Endometrial microvascular endothelial cells (primary cell): ENCODE data around the gene PCGF2. TPM values are rescaled to one million over a fixed set of nuclear protein-coding genes. Genes with fewer than 3 reads are reported as not detected.

ENCODE experiments used
- in situ Hi-C: cut with HindIII; loops from 2 replicates; pipeline ENCODE4 v1.10.0; 2017; ENCODE audit warnings: low sequenced_read_pairs, low pct_unique_long_range_greater_than_20kb; ENCODE audit errors: inconsistent ontology term
- total RNA-seq: library from RNA; depleted of rRNA; stranded (reverse); fragments of >200 nt; gene quantifications from one replicate; pipeline ENCODE4 v1.2.3, GENCODE V29; 2015; ENCODE audit errors: inconsistent ontology term

Gene PCGF2
- total RNA-seq, 1 donor from 2014 or later, result 7.2 TPM

DNA sequence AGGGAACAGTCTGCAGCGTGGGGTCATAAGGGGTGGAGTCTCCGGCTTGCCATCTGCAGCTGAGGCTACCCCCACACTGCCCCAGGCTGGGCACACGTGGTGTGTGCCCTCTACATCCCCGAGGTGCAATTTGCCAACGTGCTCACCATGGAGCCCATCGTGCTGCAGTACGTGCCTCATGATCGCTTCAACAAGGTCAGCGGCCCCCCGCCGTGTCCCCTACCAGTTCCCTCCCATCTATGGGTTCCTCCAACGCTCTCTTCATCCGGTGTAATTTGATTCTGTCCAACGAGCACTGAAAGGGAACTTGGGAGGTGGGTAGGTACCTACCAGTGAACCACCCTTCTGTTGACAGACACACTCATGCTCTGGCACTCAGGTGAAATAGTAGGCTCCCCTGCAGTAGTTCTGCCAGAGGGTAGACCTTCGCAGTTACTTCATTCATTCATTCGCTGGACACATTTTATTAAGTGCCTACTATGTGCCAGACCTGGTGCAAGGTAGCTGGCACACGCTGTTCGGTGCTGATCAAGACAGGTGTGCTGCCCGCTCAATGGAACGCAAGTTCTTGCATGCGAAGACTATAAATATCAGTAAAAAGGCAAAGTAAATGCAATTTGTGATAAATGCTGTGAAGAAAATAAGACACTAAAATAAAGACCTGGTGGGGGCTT lies 40.3 kb downstream of the PCGF2 start:
- in situ Hi-C loops, result no loop called here

DNA sequence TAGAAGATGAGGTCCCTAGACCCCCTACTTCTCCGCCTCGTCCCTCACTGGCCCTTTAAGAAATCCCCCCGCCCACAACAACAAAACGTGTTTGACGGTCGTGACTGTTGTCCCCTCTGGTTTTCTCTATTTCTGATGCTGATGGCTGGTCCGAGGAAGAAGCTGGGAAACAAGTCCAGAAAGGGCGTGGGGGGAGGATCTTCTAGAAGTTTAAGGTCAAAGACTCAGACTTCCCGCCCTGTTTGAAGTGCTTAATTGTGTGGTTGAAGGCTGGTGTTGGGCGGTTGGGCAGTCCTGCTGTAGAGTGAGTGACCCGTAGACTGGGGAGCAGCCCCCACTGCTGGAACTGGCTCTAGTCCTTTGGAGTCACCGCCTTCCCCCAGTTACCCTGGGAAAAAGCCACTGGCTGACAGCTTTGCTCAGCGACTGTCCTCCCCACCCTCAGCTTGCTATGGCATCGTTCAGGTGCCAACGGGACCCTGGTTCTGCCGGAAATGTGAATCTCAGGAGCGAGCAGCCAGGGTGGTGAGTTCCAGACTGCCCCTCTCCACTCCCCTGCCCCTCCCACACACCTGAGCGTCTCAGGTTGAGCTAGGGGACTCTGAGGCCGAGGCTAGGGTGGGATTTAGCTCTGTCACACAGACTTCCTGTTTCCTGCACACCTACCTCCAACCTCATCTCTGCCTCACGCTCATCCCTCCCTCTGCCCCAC lies 41.5 kb downstream of the PCGF2 start:
- in situ Hi-C loops, result no loop called here

DNA sequence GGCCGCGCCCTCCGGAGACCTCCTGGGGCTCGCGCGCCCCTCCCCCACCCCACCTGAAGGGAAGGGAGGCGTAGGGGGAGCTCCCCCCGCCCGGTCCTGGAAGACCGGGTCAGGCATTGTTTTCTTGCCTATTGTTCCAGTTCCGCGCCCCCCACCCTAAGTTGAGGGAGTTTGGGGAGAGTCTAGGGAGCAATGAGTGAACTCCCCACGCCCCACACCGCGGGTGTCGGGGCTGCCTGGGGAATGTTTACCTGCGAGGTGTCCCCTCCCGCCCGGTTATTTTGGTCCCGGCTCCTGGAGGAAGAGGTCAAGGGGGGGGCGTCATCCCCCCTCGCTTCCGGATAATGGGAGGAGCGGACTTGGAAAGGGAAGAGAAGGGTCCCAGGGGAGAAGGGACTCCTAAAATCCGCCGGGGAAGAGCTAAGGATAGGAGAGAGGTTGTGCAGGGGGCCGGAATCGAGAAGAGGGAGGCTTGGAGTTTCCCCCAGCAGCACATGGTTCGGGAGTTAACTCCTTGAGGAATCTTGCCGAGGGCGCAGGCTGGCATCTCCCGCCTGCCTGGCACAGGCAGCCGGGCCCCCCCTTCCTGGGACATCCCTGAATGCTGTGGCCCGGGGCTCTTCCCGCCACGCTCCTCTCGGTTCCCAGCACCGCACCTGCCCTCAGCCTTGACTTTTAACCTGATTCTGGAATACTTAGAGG lies 42.2 kb downstream of the PCGF2 start:
- in situ Hi-C loops, result no loop called here

DNA sequence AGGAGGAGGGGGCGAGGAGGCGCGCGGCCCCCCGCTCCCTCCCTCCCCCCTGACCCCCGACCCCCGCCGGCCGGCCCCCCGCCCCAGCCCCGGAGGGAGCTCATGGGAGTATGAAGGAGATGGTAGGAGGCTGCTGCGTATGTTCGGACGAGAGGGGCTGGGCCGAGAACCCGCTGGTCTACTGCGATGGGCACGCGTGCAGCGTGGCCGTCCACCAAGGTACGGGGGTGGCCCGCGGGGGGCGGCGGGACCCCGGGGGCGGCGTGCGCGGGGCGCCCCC lies 42.7 kb downstream of the PCGF2 start:
- in situ Hi-C loops, result no loop called here

DNA sequence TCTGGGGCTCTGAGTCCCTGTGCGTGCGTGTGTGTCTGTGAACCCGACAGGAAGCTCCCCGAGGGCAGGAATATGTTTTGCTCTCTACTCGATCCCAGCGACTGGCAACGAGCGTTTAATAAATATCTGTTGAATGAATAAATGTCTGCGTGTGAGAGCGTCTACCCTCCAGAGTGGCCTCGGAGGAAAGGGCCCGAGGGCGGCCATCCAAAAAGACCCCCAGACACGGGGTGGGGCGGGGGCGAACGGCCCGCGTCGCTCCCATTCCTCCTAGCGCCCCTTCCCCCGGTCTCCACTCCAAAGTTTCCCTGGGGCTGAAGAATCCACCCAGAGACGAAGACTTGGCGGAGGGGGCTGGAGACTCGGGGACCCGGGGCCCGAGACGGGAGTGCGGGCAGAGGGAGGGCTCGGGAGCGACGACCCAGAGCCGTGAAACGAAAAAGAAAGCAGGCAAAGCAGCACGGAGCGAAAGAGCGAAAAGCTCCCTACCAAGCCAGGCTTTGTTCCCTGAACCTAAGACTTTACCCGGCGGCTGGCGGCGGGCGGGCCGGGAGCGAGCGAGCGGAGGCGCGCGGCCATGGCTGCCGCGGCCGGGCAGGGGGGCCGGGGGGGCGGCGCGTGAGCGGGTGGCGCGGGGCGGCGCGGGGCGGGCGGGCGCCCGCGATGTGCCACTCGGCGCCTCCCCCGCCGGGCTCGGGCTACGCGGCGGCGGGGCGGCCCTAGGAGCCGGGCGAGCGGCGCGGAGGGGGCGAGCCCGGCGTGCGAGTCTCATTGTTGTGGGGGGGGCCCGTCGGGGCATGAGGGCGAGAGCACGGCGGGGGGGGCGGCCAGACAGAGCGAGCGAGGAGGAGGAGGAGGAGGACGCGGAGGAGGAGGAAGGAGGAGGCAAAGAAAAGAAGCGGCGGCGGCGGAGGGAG lies 43.3 kb downstream of the PCGF2 start, which contains the start of gene MLLT6:
Gene MLLT6 (plus strand): TSS at position 668 of the 917 bp plus-strand sequence. CDS start 360 bp downstream, outside the sequence.
- in situ Hi-C loops, result no loop called here

DNA sequence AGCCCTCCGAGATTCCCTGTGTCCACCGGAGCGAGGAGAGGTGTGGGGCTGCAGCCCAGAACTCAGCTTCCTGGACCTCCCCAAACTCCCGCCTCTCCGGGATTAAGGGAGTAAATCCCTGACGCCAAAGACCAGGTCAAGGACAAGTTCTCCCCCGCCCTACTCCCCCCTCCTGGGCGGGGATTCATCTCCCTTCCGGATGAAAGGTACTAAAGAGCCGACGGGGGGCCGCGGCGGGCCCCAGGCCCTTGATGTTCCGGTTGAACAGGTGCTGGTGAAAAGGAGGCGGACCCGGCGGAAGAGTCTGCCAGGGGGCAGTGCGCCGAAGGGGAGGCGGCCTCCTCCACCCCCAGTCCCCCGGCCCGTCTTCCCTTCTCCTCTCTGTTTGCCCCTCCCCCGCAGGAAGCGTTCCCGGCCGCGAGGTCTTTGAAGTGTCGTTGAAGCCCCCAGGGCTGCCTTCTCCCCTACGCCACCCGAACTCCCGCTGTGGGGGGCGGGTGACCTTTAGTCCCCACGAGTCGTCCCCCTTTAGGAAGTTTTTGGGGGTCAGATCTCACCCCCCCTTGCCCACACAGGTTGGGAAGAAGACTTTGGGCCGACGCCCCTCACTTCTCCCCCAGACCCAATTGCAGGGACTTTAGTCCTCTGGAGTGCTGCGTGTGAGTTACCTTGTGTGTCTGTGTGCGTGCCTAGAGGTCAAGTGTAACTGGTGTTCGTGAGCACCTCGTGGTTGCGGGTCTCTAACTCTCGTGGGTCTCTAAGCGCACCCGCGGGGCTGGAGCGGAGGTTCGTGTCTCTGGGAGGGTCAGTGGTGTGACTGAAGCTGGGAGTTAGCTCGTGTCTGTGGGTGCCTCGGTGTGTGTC lies 44.2 kb downstream of the PCGF2 start:
- in situ Hi-C loops, result no loop called here

DNA sequence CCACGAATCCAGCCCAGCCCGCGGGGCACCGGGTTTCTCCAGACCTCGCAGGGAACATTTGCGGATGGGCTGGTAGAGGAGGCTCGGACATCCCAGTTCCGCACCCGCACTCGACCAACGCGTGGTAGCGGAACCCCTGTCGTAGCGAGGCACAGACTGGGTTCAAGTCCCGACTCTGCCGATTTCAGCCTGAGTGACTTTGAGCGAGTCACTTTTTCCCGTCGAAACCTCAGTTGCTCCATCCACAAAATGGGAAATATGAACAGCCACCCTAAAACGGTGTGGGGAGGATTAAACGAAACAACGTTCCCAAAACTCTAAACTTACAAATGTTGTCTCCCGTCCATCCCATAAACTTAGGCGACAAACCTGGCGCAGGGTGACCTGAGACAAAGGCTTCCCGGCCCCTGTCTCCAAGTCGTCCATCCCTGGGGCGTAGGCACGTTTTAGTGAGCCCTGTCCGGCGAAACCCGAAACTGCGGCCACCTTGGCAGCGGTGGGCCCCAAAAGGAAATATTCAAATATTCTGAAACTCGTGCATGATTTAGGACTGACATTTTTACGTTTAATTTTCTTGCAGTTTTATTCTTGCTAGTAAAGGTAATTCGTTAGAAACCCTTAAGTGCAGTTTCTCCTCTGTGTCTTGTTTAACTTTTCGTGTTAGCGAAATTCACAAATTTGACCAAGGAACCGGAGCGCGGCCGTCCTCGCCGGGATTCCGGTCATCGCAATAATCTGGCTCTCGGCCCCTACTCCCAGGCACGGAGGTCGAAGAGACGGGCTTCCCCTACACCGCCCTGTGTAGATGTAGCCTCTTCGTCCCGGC lies 45.0 kb downstream of the PCGF2 start:
- in situ Hi-C loops, result no loop called here

DNA sequence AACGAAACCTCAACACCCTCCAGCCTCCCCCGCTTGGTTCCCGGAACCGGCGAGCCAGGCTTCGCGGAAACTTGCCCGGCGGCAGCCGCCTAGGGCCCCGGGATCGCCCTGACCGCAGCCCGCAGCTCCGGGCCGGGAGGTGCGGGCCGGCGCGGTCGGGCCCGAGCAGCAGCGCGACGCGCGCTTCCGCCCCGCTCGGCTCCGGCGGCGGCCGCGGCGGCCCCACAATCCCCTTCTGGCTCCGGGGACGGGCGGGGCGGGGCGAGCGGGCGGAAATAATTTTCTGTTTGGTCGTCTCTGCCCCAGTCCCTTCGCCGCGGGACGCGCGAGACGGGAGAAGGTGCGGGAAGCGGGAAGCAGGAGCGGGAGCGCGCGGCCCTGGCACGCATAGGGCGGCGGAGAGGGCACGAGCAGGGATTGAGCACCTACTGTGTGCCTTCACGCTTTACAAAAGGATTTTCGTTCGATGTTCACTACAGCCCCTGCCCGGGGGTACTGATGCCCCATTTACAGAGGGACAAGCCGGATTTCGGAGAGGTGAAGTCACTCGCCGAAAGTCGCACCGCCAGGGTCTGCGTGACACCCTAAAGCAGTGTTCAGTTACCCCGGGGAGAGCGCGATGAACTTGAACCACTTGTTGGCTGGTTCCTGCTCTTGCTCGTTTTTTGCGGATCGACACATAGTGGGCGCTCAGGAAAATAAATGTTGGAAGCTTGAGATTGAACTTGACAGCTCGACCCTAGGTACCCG lies 45.8 kb downstream of the PCGF2 start:
- in situ Hi-C loops, result no loop called here

DNA sequence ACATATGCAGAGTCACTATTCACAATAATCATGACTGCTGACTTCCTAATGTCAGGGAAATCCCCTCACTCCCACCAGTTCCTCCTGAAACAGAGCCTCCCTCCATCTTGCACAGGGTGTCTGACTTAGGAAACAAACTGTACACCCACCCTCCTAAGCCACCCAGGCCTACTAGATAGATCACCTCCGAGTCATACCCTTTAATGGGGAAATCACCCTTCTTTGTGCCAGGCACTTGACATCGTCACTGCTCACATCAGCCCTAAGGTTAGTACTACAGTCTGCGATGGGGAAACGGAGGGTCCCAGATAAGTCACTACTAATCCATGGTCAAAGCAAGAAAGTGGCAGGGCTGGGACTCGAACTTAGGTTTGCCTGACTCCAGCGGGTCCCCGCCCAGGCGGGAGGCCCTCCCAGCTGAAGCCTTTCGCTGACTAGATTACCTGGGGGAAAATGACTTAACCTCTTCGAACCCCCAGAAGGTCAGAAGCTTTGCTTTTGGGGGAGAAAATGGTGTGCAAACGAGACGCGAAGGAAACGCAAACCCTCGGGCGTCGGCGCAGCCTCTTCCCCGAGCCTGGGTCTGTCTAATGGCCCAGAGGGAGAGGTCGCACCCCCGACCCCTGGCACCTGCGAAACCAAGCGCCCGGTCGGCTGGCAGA lies 46.5 kb downstream of the PCGF2 start:
- in situ Hi-C loops, result no loop called here

DNA sequence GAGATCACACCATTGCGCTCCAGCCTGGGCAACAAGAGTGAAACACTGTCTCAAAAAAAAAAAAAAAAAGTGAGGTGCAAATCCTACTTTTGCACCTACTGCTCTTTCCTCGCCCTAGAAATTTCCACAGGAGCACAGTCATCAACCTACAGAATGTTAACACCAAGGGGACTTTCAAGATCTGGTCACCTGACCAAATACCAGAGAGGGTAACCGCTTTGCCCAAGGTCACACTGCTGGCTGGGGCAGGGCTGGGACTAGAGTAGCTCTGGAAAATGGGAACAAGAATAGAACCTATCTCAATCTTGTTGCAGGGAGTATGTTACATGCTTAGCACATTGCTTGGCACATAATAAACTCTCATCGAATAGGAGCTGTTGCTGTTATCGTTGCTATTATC lies 49.4 kb downstream of the PCGF2 start:
- in situ Hi-C loops, result no loop called here

DNA sequence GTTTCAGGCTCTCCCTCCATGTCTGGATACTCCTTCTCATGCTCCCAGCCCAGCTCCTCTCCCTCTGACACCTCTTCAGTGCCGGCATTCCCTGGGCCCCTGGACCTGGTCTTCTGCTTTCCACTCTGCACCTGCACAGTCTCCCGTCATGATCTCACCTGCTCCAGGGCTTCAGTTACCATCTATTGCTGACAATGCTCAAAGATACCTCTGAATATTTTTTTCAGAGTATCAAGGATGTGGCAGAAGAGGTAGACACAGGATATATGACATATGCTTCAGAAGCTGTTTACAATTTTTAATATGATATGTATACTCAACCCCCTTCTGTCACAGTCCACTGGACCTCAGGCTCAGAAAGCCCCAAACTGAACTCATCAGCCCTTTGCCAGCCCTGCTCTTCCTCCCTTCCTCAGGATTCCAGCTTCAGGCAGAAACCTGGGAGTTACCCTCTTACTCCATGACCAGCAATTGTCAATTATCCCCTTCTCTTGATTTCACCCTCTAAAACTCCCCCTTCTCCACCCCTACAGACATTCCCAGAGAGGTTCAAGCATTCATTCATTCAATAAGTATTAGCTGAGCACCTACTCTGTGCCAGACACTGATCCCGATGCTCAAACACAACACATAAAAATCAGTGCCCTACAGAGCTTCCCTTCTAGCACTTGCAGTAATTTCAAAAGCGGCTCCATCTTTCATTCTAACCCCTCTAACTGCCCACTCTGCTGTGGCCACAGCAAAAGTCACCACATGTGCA lies 50.9 kb downstream of the PCGF2 start:
- in situ Hi-C loops, result no loop called here

DNA sequence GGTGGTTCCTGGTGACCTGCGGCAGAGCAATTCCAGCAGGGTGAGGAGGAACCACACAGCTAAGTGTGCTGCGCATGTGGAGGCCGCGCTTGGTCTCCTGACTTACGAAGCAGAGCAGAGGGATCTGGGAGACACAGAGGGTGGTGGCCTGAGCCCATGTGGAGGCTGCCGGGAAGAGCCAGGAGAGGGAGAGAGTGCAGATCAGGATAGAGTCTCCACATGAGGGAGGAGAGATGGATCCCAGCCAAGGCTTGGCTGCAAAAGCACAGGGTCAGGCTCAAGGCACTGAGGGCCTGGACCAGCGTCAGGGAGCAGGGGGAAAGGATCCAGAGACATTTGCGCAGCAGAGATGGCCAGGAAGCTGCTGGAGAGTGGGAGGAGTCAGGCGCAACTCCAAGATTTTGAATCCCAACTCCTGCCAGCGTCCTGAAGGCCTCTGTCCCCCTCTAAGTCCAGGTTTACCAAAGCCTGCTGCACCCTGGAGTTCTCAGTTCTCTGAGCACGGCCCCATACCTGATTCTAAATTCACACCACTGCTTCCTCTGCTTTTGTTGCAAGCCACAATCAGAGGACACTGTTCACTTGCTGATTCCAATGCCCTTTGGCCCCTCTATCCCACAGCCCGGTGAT lies 54.3 kb downstream of the PCGF2 start:
- in situ Hi-C loops, result no loop called here

DNA sequence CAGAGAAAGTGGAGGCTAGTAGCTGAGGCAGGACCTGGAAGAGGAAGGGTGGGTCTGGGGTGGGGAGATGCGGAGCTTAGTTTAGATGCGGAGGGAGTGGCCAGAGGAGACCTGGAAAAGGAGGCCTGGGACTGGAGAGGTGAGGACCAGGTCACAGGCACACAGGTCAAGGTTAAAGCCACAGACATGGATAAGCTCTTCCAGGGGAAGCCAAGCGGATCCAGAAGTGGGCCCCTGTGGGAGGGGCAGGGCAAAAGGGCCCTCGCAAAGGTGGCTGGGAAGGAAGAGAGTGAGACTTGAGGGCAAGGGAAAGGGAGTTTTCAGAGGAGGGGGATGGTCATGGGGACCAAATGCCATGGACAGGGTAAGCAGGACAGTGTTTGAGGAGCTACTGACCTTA lies 57.0 kb downstream of the PCGF2 start:
- in situ Hi-C loops, result no loop called here

DNA sequence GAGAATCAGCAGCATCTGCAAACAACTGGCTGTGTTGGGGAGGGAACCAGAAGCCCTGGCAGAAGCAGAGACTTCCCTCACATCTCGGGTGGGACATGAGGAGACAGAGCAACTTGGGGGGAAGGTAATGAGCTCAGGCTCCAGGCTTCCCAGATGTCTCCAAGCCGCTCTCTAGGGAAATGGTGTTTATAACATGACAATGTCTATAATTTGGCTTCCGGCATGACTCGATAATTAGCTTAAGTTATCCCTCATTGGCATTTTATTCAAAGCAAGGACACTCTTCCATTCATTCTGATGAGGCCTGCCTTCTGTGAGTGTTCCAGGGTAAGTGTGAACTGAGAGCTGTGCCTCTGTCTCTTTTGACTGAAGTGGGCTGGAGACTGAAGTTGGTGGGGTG lies 57.8 kb downstream of the PCGF2 start:
- in situ Hi-C loops, result no loop called here

DNA sequence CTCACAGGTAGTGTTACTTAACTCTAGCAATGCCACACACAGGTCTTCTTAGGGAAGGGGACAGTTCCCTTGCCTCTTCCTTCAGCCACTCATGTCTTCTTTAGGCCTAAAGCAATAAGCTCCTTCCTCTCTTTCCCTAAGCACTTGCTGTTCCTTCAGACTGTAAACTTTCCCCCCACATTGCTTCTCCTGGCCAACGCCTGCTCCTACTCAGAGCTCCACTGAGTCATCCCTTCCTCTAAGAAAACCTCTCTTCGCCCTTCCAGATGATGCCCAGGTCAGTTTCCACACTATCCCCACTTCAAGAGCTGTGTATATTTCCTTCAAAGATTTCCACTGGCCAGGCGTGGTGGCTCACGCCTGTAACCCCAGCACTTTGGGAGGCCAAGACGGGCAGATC lies 60.9 kb downstream of the PCGF2 start:
- in situ Hi-C loops, result no loop called here
